ENCODE measurements around the gene CHAC1. TPM values are rescaled to one million over a fixed set of nuclear protein-coding genes. Genes with fewer than 3 reads are reported as not detected.

CHAC1 gene
- total RNA-seq, 1 experiment from 2014 or later, result 48.7 TPM

- no peak overlapping the region for H3K18ac ChIP-seq (ENCODE audit: insufficient read length, low read depth, low read length)
- no peak overlapping the region for H3T11ph ChIP-seq (ENCODE audit: low read length)
- no peak overlapping the region for H4K8ac ChIP-seq (replicated peaks; ENCODE audit: insufficient read length, low read depth, low read length)
- no peak overlapping the region for H2BK5ac ChIP-seq (ENCODE audit: insufficient read length, low read length)
- no peak overlapping the region for H3K27ac Mint-ChIP-seq
- no peak overlapping the region for H3K9ac ChIP-seq (ENCODE audit: extremely low read depth, insufficient read length, low read length)
- no peak overlapping the region for H3K56ac ChIP-seq (ENCODE audit: insufficient read length, low read depth, low read length)
- H2AFZ ChIP-seq (ENCODE audit: low read length), result no peak overlapping the region
- no peaks in the 10 kb centered on the region; a peak in 1 of 7 replicates for H3K36me3 Mint-ChIP-seq (ENCODE audit: insufficient read depth in 1 of 3, low read depth in 3 of 3)
- H3K23me2 ChIP-seq (ENCODE audit: insufficient read length, low read depth, low read length, poor library complexity, severe bottlenecking), result peaks cover 35% of the 10 kb centered on the region
- H2BK12ac ChIP-seq (ENCODE audit: insufficient read length, low read depth, low read length), result no peak overlapping the region
- H2BK120ac ChIP-seq (ENCODE audit: low read depth, low read length, poor library complexity, severe bottlenecking), result no peak overlapping the region
- peaks cover 100% of the 10 kb centered on the region for H3K27me3 Mint-ChIP-seq (ENCODE audit: low read depth)
- no peak overlapping the region for H2AK5ac ChIP-seq (ENCODE audit: insufficient read length, low read length)
- peak overlapping the region; percentile 68 for H3K4me2 ChIP-seq (ENCODE audit: insufficient read depth, insufficient read length, low read length)
- peaks cover 66% of the 10 kb centered on the region for H3K27me3 ChIP-seq (ENCODE audit: insufficient read depth, low read length)
- TF ChIP-seq CTCF (conservative IDR thresholded peaks at IDR 0.05), result no peak
- no peak overlapping the region for H4K91ac ChIP-seq (ENCODE audit: insufficient read length, low read depth, low read length)
- no peak overlapping the region for H2BK15ac ChIP-seq (ENCODE audit: low read depth, low read length)
- H3K4me1 Mint-ChIP-seq, result peaks cover 31 to 38% of the 10 kb centered on the region in 2 experiments
- H3K14ac ChIP-seq (ENCODE audit: insufficient read depth, low read length), result no peak overlapping the region; the same call in 1 of the 2 replicates
- no peak overlapping the region for H4K5ac ChIP-seq (ENCODE audit: insufficient read length, low read depth, low read length)
- no peak overlapping the region for H2BK20ac ChIP-seq (ENCODE audit: low read depth, low read length, poor library complexity, severe bottlenecking)
- H3K4me3 Mint-ChIP-seq, result peak overlapping the region; percentile 50 to 87
- no peaks in the 10 kb centered on the region for H4K20me1 ChIP-seq (ENCODE audit: control insufficient read depth, insufficient read depth, insufficient read length)
- peaks cover 3% of the 10 kb centered on the region; the same call in 1 of the 2 replicates for H3K4me1 ChIP-seq (ENCODE audit: insufficient read depth, low read length)
- WGBS (ENCODE audit: extremely low coverage, insufficient read length, low lambda C conversion rate), result no CpG with 5 or more reads among the region's 33 CpGs
- H3K9me3 Mint-ChIP-seq, result peaks cover 3% of the 10 kb centered on the region in 2 experiments; a peak in 4 of 5 replicates
- H3K9me3 ChIP-seq (ENCODE audit: control insufficient read depth, low read depth, low read length), result no peaks in the 10 kb centered on the region
- no peaks in the 10 kb centered on the region for H3K79me2 ChIP-seq (ENCODE audit: insufficient read depth, low read length)
- no peak overlapping the region for H3K23ac ChIP-seq (ENCODE audit: insufficient read length, low read depth, low read length)
- no peak for DNase-seq
- no peaks in the 10 kb centered on the region for H3K79me1 ChIP-seq (ENCODE audit: insufficient read depth, low read depth, low read length, poor library complexity, severe bottlenecking)
- no peak overlapping the region for H3K27ac ChIP-seq (ENCODE audit: insufficient read length, low read depth, low read length)
- H3K4ac ChIP-seq (ENCODE audit: low read depth, low read length), result no peak overlapping the region
These were observed 26.4 kb upstream of the CHAC1 start for GRCh38 chr15:40926659-40927494.

Data from H9 (cell line).